Subcutaneous abdominal adipose tissue (tissue), 5 donors: ENCODE data around the gene PRKCZ.
A peak's percentile ranks its signal among the peaks of the same experiment; 100 is the strongest.

Experiments
- H3K27ac ChIP-seq: one replicate; pipeline ENCODE4 v1.7.0; 2013; ENCODE audit warnings: low read depth, mild to moderate bottlenecking, inconsistent platforms, low read length, moderate library complexity
- H3K27me3 ChIP-seq, 5 donors: one replicate each; pipeline ENCODE4 v1.7.0; 2013; ENCODE audit warnings: low read length in 5 of 5, inconsistent platforms in 1 of 5; ENCODE audit not compliant: control insufficient read depth in 5 of 5, insufficient read depth in 4 of 5
- H3K36me3 ChIP-seq, 5 donors: one replicate each; pipeline ENCODE4 v1.7.0; 2013; ENCODE audit warnings: low read length in 5 of 5; ENCODE audit not compliant: control insufficient read depth in 5 of 5, insufficient read depth in 5 of 5
- H3K4me1 ChIP-seq, 5 donors: one replicate each; pipeline ENCODE4 v1.7.0; 2013; ENCODE audit warnings: low read length in 5 of 5, mild to moderate bottlenecking in 3 of 5, moderate library complexity in 1 of 5; ENCODE audit not compliant: control insufficient read depth in 5 of 5, insufficient read depth in 5 of 5
- H3K4me3 ChIP-seq, 5 donors: one replicate each; pipeline ENCODE4 v1.7.0; 2013; ENCODE audit warnings: low read length in 5 of 5, low read depth in 1 of 5
- H3K9ac ChIP-seq, 5 donors: one replicate each; pipeline ENCODE4 v1.7.0; 2013; ENCODE audit warnings: low read length in 5 of 5, mild to moderate bottlenecking in 4 of 5, moderate library complexity in 3 of 5
- H3K9me3 ChIP-seq, 5 donors: one replicate each; pipeline ENCODE4 v1.7.0; 2013; ENCODE audit warnings: low read length in 5 of 5; ENCODE audit not compliant: control insufficient read depth in 5 of 5
- donor health status: healthy.
- donor health status: healthy.
- donor health status: healthy.
- donor health status: healthy.
- donor health status: healthy.

PRKCZ gene

GRCh38 chr1:2172012-2172411 is 121.8 kb downstream of the PRKCZ start:
- no peak overlapping the region for H3K27ac ChIP-seq
- H3K9me3 ChIP-seq, result no peaks in the 10 kb centered on the region
- no peak overlapping the region for H3K9ac ChIP-seq
- H3K4me3 ChIP-seq, result no peak overlapping the region
- peaks cover 0 to 10% (median 7%) of the 10 kb centered on the region in 5 donors for H3K4me1 ChIP-seq
- H3K36me3 ChIP-seq, result no peaks in the 10 kb centered on the region
- H3K27me3 ChIP-seq, result peaks cover 6 to 24% (median 11%) of the 10 kb centered on the region in 5 donors

- Histone ChIP-seq H3K9me3 (no peaks in the 10 kb centered on the region), H3K4me3 (no peak overlapping the region), H3K27me3 (peaks cover 6 to 24% (median 12%) of the 10 kb centered on the region in 5 donors), H3K4me1 (peaks cover 0 to 10% (median 7%) of the 10 kb centered on the region in 5 donors), H3K27ac (no peak overlapping the region), H3K9ac (no peak overlapping the region), H3K36me3 (no peaks in the 10 kb centered on the region)
Measured at GRCh38 chr1:2172551-2173146, 122.4 kb downstream of the PRKCZ start.

GRCh38 chr1:2173546-2174347 is 123.5 kb downstream of the PRKCZ start:
- Histone ChIP-seq H3K4me1 (peaks cover 0 to 10% (median 7%) of the 10 kb centered on the region in 5 donors), H3K27ac (no peak overlapping the region), H3K9ac (peak overlapping the region in 1 of 5 donors; percentile 71), H3K4me3 (peak overlapping the region in 1 of 5 donors; percentile 59), H3K9me3 (no peaks in the 10 kb centered on the region), H3K36me3 (no peaks in the 10 kb centered on the region), H3K27me3 (peaks cover 6 to 26% (median 14%) of the 10 kb centered on the region in 5 donors)

GRCh38 chr1:2174348-2175054 is 124.3 kb downstream of the PRKCZ start:
- H3K9me3 ChIP-seq, result no peaks in the 10 kb centered on the region
- peaks cover 6 to 31% (median 14%) of the 10 kb centered on the region in 5 donors for H3K27me3 ChIP-seq
- no peak overlapping the region for H3K27ac ChIP-seq
- H3K4me3 ChIP-seq, result peak overlapping the region; percentile 47 to 64 (median 58)
- H3K4me1 ChIP-seq, result peaks cover 0 to 10% (median 7%) of the 10 kb centered on the region in 5 donors
- H3K9ac ChIP-seq, result peak overlapping the region; percentile 28 to 71 (median 54)
- H3K36me3 ChIP-seq, result no peaks in the 10 kb centered on the region

- Histone ChIP-seq H3K36me3 (no peaks in the 10 kb centered on the region), H3K9me3 (no peaks in the 10 kb centered on the region), H3K9ac (peak overlapping the region in 3 of 5 donors; percentile 28 to 71 (median 54)), H3K4me1 (peaks cover 0 to 10% (median 7%) of the 10 kb centered on the region in 5 donors), H3K27me3 (peaks cover 3 to 29% (median 14%) of the 10 kb centered on the region in 5 donors), H3K4me3 (peak overlapping the region in 3 of 5 donors; percentile 52 to 64 (median 58)), H3K27ac (no peak overlapping the region)
Measured at GRCh38 chr1:2175055-2175414, 124.8 kb downstream of the PRKCZ start.

GRCh38 chr1:2175681-2176454 is 125.7 kb downstream of the PRKCZ start:
- Histone ChIP-seq H3K4me3 (no peak overlapping the region), H3K36me3 (no peaks in the 10 kb centered on the region), H3K9ac (no peak overlapping the region)

GRCh38 chr1:2176615-2177014 is 126.4 kb downstream of the PRKCZ start:
- no peaks in the 10 kb centered on the region for H3K9me3 ChIP-seq
- peaks cover 0 to 10% (median 7%) of the 10 kb centered on the region in 5 donors for H3K4me1 ChIP-seq
- H3K4me3 ChIP-seq, result no peak overlapping the region
- H3K9ac ChIP-seq, result no peak overlapping the region
- peaks cover 0 to 27% (median 14%) of the 10 kb centered on the region in 5 donors for H3K27me3 ChIP-seq
- H3K27ac ChIP-seq, result no peak overlapping the region
- no peaks in the 10 kb centered on the region for H3K36me3 ChIP-seq

More at GRCh38 chr1:2175681-2176454, 125.7 kb downstream of the PRKCZ start:
- H3K27me3 ChIP-seq, result peaks cover 0 to 27% (median 14%) of the 10 kb centered on the region in 5 donors
- no peaks in the 10 kb centered on the region for H3K9me3 ChIP-seq
- no peak overlapping the region for H3K27ac ChIP-seq
- H3K4me1 ChIP-seq, result peaks cover 0 to 10% (median 7%) of the 10 kb centered on the region in 5 donors

GRCh38 chr1:2177541-2177940 is 127.3 kb downstream of the PRKCZ start:
- no peaks in the 10 kb centered on the region for H3K36me3 ChIP-seq
- peaks cover 0 to 10% (median 7%) of the 10 kb centered on the region in 5 donors for H3K4me1 ChIP-seq
- no peak overlapping the region for H3K4me3 ChIP-seq
- H3K9ac ChIP-seq, result no peak overlapping the region
- peaks cover 0 to 24% (median 11%) of the 10 kb centered on the region in 5 donors for H3K27me3 ChIP-seq
- no peaks in the 10 kb centered on the region for H3K9me3 ChIP-seq
- no peak overlapping the region for H3K27ac ChIP-seq

GRCh38 chr1:2177946-2178538 is 127.8 kb downstream of the PRKCZ start:
- Histone ChIP-seq H3K9me3 (no peaks in the 10 kb centered on the region), H3K9ac (no peak overlapping the region), H3K4me3 (no peak overlapping the region), H3K27ac (no peak overlapping the region), H3K4me1 (peaks cover 0 to 10% (median 7%) of the 10 kb centered on the region in 5 donors), H3K36me3 (no peaks in the 10 kb centered on the region), H3K27me3 (peaks cover 0 to 20% (median 11%) of the 10 kb centered on the region in 5 donors)
